Aorta (tissue), 5 donors: ENCODE measurements around the gene BMF. TPM values are rescaled to one million over a fixed set of nuclear protein-coding genes. Genes with fewer than 3 reads are reported as not detected.
A peak's percentile ranks its signal among the peaks of the same experiment; 100 is the strongest.

ENCODE experiments used
- ATAC-seq: fragments of 200-7000 bp; cut with Tn5 transposase; one replicate; pipeline ENCODE4 v1.9.1; 2022; ENCODE audit warnings: moderate library complexity; ENCODE audit not compliant: low FRiP score
- DNase-seq, 2 donors: peaks; one replicate each; pipeline ENCODE4 v3.0.0-alpha.2; 2020
- H3K27ac ChIP-seq, 2 donors: one replicate each; pipeline ENCODE4 v1.5.1; 2013; ENCODE audit warnings: low read length in 2 of 2, mild to moderate bottlenecking in 2 of 2, moderate library complexity in 2 of 2, control low read depth in 1 of 2, inconsistent platforms in 1 of 2, low read depth in 1 of 2
- H3K27me3 ChIP-seq, 2 donors: one replicate each; pipeline ENCODE4 v1.6.1; 2013; ENCODE audit warnings: control low read depth in 1 of 2, low read length in 1 of 2, mild to moderate bottlenecking in 1 of 2, moderate library complexity in 1 of 2; ENCODE audit not compliant: insufficient read depth in 2 of 2, control insufficient read depth in 1 of 2
- H3K36me3 ChIP-seq, 2 donors: one replicate each; pipeline ENCODE4 v1.6.1; 2013; ENCODE audit warnings: control low read depth in 1 of 2, low read length in 1 of 2, mild to moderate bottlenecking in 1 of 2; ENCODE audit not compliant: insufficient read depth in 2 of 2, control insufficient read depth in 1 of 2
- H3K4me1 ChIP-seq, 2 donors: one replicate each; pipeline ENCODE4 v1.6.1; 2013; ENCODE audit warnings: low read length in 2 of 2, control low read depth in 1 of 2, mild to moderate bottlenecking in 1 of 2, moderate library complexity in 1 of 2; ENCODE audit not compliant: insufficient read depth in 2 of 2, control insufficient read depth in 1 of 2
- H3K4me3 ChIP-seq, 2 donors: one replicate each; pipeline ENCODE4 v1.5.1; 2013; ENCODE audit warnings: low read length in 2 of 2, control low read depth in 1 of 2, mild to moderate bottlenecking in 1 of 2
- H3K9me3 ChIP-seq: one replicate; pipeline ENCODE4 v1.6.1; 2013; ENCODE audit warnings: mild to moderate bottlenecking, low read length; ENCODE audit not compliant: control insufficient read depth
- WGBS, 2 donors: extraction: QIAGEN DNeasy Blood & Tissue Kit; methylation state at CpG; one replicate each; pipeline ENCODE4 v1.1.7; 2013; 5-methylcytosine and 5-hydroxymethylcytosine counted together
- intact Hi-C, 2 donors: fragments of 100-400 bp; cut with DNase I; formaldehyde crosslinking; loops; one replicate each; pipeline versions ENCODE4 v1.14.2 to v1.15.0; 2022
- polyA plus RNA-seq, 2 donors: library from polyadenylated mRNA; stranded (reverse); fragments of 200-250 nt; gene quantifications; one replicate each; pipeline ENCODE4 v1.2.3, GENCODE V29; 2013
- total RNA-seq, 2 donors: library from RNA; stranded (reverse); fragmentation: NEBNext Ultra II Directional; extraction: Animal tissue kit (Norgen Biotek cat#: 25700); gene quantifications; one replicate each; pipeline ENCODE4 v1.2.1, GENCODE V29; 2021
- donor health status: healthy with polysubstance abuse.
- donor health status: Bipolar disorder and iron deficiency.
- donor health status: DM: no; HTN: no; CAD: no.
- donor health status: DM: no; HTN: no; CAD: no.
- donor health status: DM: yes; HTN: yes; CAD: no.

BMF gene
- total and polyA plus RNA-seq, 4 donors: 4.3 to 17.3 (median 5.8) TPM

DNA sequence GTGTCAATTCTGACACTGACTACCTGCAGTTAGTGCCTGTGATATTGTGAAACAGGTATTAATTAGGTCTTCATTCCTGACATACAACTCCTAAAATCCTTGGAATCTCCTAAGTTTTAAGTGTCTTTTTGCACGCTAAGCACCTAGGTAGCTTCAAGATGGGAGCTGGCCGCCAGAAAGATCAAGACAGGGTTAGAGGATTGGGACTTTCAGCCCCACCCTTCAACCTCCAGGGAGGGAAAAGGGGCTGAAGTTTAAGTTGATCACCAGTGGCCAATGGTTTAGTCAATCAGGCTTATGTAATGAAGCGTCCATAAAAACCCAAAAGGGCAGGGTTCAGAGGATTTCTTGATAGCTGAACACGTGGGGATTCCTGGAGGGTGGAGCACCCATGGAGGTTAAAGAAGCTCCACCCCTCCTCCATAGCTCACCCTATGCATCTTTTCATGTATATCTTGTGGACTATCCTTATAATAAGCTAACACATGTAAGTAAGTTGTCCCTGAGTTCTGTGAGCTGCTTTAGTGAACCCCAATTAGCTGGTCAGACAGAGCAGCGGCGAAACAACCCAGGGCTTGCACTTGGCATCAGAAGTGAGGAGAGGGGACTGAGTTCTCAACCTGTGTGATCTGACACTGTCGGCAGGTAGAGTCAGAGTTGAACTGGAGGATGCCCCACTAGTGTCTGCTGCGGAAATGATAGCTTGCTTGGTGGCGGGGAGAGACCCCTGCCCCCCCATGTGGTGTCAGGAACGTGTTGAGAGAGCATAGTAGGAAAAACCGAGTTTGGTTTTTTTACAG, 56.9 kb downstream of the BMF start:
- Histone ChIP-seq H3K36me3 (no peaks in the 10 kb centered on the region), H3K4me3 (no peak overlapping the region), H3K27me3 (no peaks in the 10 kb centered on the region), H3K4me1 (no peaks in the 10 kb centered on the region), H3K9me3 (no peaks in the 10 kb centered on the region), H3K27ac (no peak overlapping the region)
- WGBS, 2 donors: 89 to 92% methylated on average over 11 of the region's 11 CpGs
- ATAC-seq: no peak
- DNase-seq: no peak
- intact Hi-C loops: no loop called here

GRCh38 chr15:40050788-40051470, 57.8 kb downstream of the BMF start:
- no peak overlapping the region for H3K27ac ChIP-seq
- ATAC-seq (no peak), DNase-seq (peak in 1 of 2 donors; percentile 47)
- no peaks in the 10 kb centered on the region for H3K36me3 ChIP-seq
- intact Hi-C loops: no loop called here
- 67 to 75% methylated on average over 11 to 12 of the region's 12 CpGs for WGBS, 2 donors
- no peaks in the 10 kb centered on the region for H3K4me1 ChIP-seq
- no peaks in the 10 kb centered on the region for H3K9me3 ChIP-seq
- no peak overlapping the region for H3K4me3 ChIP-seq
- H3K27me3 ChIP-seq: no peaks in the 10 kb centered on the region

DNA sequence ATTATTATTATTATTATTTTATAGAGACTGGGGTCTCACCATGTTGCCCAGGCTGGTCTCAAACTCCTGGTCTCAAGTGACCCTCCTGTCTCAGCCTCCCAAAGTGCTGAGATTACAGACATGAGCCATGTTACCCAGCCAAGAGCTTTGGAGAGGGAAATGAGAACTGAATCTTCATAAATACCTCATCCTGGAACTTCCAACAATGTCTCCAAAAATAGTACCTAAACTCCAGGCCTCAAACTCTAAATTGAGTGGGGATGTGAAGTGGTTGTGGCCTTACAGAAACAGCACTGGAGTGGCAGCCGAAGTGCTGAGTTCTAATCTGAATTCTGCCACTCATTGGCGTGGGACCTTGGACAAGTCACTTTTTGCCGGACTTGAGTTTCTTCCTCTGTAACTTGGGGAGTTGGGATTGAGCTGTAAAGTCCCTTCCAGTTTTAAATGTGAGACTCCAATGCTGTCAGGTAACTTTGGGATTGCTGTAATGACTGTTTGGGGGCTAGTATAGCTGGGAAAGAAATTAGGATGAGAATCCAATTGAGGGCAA, 59.7 kb downstream of the BMF start:
- H3K4me1 ChIP-seq: no peaks in the 10 kb centered on the region
- no peaks in the 10 kb centered on the region for H3K27me3 ChIP-seq
- H3K36me3 ChIP-seq: no peaks in the 10 kb centered on the region
- DNase-seq (no peak), ATAC-seq (no peak)
- WGBS, 2 donors: 91% methylated on average over 3 of the region's 3 CpGs
- H3K9me3 ChIP-seq: no peaks in the 10 kb centered on the region
- intact Hi-C loops: loop anchor here (5.0 to 10.0 kb wide), 5 partner anchors 58 to 376 kb away; partner anchors contain the start of genes BMF (in 1 of the 2) and BUB1B (in 1 of the 2)
- H3K27ac ChIP-seq: no peak overlapping the region
- H3K4me3 ChIP-seq: no peak overlapping the region

GRCh38 chr15:40048211-40048792, 60.4 kb downstream of the BMF start:
- no peaks in the 10 kb centered on the region for H3K27me3 ChIP-seq
- 79 to 82% methylated on average over 10 of the region's 10 CpGs for WGBS, 2 donors
- DNase-seq: peak in 1 of 2 donors; percentile 60
- no peaks in the 10 kb centered on the region for H3K9me3 ChIP-seq
- ATAC-seq: no peak
- H3K4me3 ChIP-seq: no peak overlapping the region
- H3K27ac ChIP-seq: no peak overlapping the region
- intact Hi-C loops: loop anchor here (5.0 to 10.0 kb wide), 5 partner anchors 59 to 376 kb away; partner anchors contain the start of genes BMF (in 1 of the 2) and BUB1B (in 1 of the 2)
- H3K36me3 ChIP-seq: no peaks in the 10 kb centered on the region
- H3K4me1 ChIP-seq: no peaks in the 10 kb centered on the region

- intact Hi-C loops: loop anchor here (2.0 to 10.0 kb wide), 6 partner anchors 60 to 377 kb away; partner anchors contain the start of genes BMF (in 1 of the 2) and BUB1B (in 1 of the 2)
- Histone ChIP-seq H3K4me1 (no peaks in the 10 kb centered on the region), H3K4me3 (no peak overlapping the region), H3K27ac (no peak overlapping the region), H3K9me3 (no peaks in the 10 kb centered on the region), H3K36me3 (no peaks in the 10 kb centered on the region), H3K27me3 (no peaks in the 10 kb centered on the region)
- ATAC-seq: no peak
- DNase-seq: peak in 1 of 2 donors; percentile 86
- 74 to 77% methylated on average over 15 of the region's 15 CpGs for WGBS, 2 donors
These were observed 61.1 kb downstream of the BMF start for GRCh38 chr15:40047415-40048210.

DNA sequence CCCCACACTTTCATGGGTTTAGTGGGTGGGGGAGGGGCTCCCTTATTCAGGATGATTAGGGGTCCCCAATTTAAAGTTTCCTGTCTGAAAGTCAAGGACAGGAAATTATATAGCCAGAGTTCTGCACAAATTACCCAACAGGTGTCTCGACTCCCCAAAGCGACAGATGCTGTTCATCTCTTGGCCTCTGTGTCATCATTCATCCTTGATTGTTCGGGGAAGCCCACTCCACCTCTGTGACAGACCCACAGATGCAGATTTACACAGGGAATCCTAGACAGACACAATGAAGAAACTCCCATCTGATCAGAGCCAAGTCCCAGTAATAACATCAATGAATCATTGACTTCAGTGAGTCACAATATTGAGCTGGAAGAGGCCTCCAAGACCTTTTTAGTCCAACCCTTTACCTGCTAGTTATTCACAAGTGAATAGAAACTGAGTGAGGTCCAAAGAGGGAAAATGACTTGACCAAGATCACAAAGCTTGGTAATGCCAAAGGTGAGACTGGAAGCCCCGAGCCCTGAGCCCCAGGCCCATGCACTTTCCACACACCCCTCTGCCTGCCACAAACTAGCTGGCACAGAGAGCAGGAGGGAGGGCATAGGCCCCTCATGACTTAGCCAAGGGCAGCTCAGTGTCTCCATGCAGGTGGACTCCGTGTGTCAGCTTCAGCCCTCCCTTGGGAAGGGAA, 61.8 kb downstream of the BMF start:
- Histone ChIP-seq H3K4me1 (no peaks in the 10 kb centered on the region), H3K27me3 (no peaks in the 10 kb centered on the region), H3K27ac (no peak overlapping the region), H3K36me3 (no peaks in the 10 kb centered on the region), H3K9me3 (no peaks in the 10 kb centered on the region), H3K4me3 (no peak overlapping the region)
- DNase-seq (no peak), ATAC-seq (no peak)
- WGBS, 2 donors: 93% methylated on average over 5 of the region's 5 CpGs
- intact Hi-C loops: loop anchor here (2.0 to 10.0 kb wide), 6 partner anchors 60 to 378 kb away; partner anchors contain the start of genes BMF (in 1 of the 2) and BUB1B (in 1 of the 2)

- intact Hi-C loops: loop anchor here (2.0 to 10.0 kb wide), 7 partner anchors 62 to 379 kb away; partner anchors contain the start of genes BMF (in 2 of the 2) and BUB1B (in 1 of the 2)
- H3K27ac ChIP-seq: no peak overlapping the region
- H3K4me1 ChIP-seq: no peaks in the 10 kb centered on the region
- H3K9me3 ChIP-seq: no peaks in the 10 kb centered on the region
- H3K4me3 ChIP-seq: no peak overlapping the region
- no peaks in the 10 kb centered on the region for H3K36me3 ChIP-seq
- ATAC-seq (no peak), DNase-seq (no peak)
- 81 to 85% methylated on average over 6 of the region's 6 CpGs for WGBS, 2 donors
- H3K27me3 ChIP-seq: no peaks in the 10 kb centered on the region
These were observed 63.0 kb downstream of the BMF start for GRCh38 chr15:40045572-40046217.
